ENCODE results near the gene FBXO31. TPM values are rescaled to one million over a fixed set of nuclear protein-coding genes. Genes with fewer than 3 reads are reported as not detected.

FBXO31 gene
- total and polyA plus RNA-seq, 2 of the 13 experiments (the other 11 are each of a cell fraction or from before 2014, with no cell fraction given) = 92.4 to 101 TPM

DNA sequence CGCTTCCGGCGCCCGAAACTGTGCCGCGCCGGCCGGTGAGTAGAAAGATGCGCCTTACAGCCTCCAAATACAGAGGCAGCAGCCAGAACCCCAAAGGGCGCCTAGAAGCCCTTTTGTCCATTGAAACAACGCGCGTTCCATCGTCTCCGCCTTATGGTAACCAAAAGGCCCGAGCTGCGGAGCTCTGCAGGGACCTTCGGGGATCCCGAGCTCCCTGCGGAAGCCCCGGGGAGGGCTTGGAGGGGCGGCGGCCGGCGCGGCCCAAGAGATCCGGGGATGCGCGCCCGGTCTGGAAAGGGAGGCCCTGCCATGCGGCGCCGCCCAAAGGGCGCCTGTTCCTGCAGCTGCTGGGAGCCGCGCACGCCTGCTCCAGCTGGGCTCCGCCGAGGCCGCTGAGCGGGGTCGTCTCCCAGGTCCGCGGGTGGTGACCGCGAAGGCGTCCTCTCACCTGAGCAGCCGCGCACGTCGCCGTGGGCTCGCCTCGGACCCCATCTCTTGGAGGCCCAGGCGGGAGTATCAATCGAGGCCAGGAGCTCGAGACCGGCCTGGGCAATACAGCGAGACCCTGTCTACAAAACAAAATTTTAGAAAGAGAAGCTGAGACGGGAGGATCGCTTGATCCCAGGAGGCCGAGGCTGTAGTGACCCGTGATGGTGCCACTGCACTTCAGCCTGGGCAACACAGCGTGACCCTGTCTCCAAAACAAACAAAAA, 742 bp upstream of the FBXO31 start (continued):
- TF ChIP-seq, protein P1, sequence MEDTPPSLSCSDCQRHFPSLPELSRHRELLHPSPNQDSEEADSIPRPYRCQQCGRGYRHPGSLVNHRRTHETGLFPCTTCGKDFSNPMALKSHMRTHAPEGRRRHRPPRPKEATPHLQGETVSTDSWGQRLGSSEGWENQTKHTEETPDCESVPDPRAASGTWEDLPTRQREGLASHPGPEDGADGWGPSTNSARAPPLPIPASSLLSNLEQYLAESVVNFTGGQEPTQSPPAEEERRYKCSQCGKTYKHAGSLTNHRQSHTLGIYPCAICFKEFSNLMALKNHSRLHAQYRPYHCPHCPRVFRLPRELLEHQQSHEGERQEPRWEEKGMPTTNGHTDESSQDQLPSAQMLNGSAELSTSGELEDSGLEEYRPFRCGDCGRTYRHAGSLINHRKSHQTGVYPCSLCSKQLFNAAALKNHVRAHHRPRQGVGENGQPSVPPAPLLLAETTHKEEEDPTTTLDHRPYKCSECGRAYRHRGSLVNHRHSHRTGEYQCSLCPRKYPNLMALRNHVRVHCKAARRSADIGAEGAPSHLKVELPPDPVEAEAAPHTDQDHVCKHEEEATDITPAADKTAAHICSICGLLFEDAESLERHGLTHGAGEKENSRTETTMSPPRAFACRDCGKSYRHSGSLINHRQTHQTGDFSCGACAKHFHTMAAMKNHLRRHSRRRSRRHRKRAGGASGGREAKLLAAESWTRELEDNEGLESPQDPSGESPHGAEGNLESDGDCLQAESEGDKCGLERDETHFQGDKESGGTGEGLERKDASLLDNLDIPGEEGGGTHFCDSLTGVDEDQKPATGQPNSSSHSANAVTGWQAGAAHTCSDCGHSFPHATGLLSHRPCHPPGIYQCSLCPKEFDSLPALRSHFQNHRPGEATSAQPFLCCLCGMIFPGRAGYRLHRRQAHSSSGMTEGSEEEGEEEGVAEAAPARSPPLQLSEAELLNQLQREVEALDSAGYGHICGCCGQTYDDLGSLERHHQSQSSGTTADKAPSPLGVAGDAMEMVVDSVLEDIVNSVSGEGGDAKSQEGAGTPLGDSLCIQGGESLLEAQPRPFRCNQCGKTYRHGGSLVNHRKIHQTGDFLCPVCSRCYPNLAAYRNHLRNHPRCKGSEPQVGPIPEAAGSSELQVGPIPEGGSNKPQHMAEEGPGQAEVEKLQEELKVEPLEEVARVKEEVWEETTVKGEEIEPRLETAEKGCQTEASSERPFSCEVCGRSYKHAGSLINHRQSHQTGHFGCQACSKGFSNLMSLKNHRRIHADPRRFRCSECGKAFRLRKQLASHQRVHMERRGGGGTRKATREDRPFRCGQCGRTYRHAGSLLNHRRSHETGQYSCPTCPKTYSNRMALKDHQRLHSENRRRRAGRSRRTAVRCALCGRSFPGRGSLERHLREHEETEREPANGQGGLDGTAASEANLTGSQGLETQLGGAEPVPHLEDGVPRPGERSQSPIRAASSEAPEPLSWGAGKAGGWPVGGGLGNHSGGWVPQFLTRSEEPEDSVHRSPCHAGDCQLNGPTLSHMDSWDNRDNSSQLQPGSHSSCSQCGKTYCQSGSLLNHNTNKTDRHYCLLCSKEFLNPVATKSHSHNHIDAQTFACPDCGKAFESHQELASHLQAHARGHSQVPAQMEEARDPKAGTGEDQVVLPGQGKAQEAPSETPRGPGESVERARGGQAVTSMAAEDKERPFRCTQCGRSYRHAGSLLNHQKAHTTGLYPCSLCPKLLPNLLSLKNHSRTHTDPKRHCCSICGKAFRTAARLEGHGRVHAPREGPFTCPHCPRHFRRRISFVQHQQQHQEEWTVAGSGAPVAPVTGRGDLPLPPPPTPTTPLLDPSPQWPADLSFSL (CRISPR knock-in tag; IDR thresholded peaks at IDR 0.05) = no peak
- 0 out of 2 replicates have a peak, but pooled peaks have one; percentile 0 for TF ChIP-seq DR1 (CRISPR knock-in tag; IDR thresholded peaks at IDR 0.05)
- no peak for TF ChIP-seq ZNF839 (CRISPR knock-in tag; IDR thresholded peaks at IDR 0.05; ENCODE audit: borderline replicate concordance)
- TF ChIP-seq POLR2AphosphoS5 (IDR thresholded peaks at IDR 0.05; ENCODE audit: low read depth, low read length) = no peak
- TF ChIP-seq CAMTA2 (CRISPR knock-in tag; IDR thresholded peaks at IDR 0.05; ENCODE audit: borderline replicate concordance) = no peak
- TF ChIP-seq GTF3A (CRISPR knock-in tag; conservative IDR thresholded peaks at IDR 0.05) = no peak
- peak; percentile 42; the same call in 1 of the 2 replicates for TF ChIP-seq ARNT2 (CRISPR knock-in tag; IDR thresholded peaks at IDR 0.05; ENCODE audit: low read depth)
- TF ChIP-seq ZNF280D (CRISPR knock-in tag; IDR thresholded peaks at IDR 0.05) = peak; percentile 67
- peak; percentile 33; the same call in 1 of the 2 replicates for TF ChIP-seq ZNF775 (CRISPR knock-in tag; IDR thresholded peaks at IDR 0.05; ENCODE audit: borderline replicate concordance)
- TF ChIP-seq ZNF530 (CRISPR knock-in tag; IDR thresholded peaks at IDR 0.05; ENCODE audit: low read depth) = no peak
- peak; percentile 31; the same call in 1 of the 2 replicates for TF ChIP-seq STAT5B (CRISPR knock-in tag; IDR thresholded peaks at IDR 0.05)
- TF ChIP-seq, protein P2, sequence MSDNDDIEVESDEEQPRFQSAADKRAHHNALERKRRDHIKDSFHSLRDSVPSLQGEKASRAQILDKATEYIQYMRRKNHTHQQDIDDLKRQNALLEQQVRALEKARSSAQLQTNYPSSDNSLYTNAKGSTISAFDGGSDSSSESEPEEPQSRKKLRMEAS (IDR thresholded peaks at IDR 0.05) = peak; percentile 45; the same call in 1 of the 2 replicates
- TF ChIP-seq AGO1 (IDR thresholded peaks at IDR 0.05; ENCODE audit: low read depth, low read length, poor library complexity, severe bottlenecking) = no peak
- no peak; the same call in 1 of the 2 replicates for TF ChIP-seq DNMT1 (CRISPR knock-in tag; IDR thresholded peaks at IDR 0.05)

Data from HepG2 (cell line).